GM18861 (cell line): ENCODE data around the gene OXT.

Source experiments
- ATAC-seq: cut with Tn5 transposase; IDR thresholded peaks from one replicate; pipeline ENCODE4 v1.9.1; 2021; ENCODE audit not compliant: unreplicated experiment

The OXT gene

GRCh38 chr20:3084283-3084985 is 13.0 kb downstream of the OXT start, which contains the start of gene AVP:
Gene AVP, minus strand, starts transcription at chr20:3084724. Its CDS starts 50 bp downstream, at chr20:3084674.
- ATAC-seq: no peak

GRCh38 chr20:3084986-3085360 is 13.6 kb downstream of the OXT start:
- ATAC-seq: no peak

GRCh38 chr20:3085571-3086072 is 14.2 kb downstream of the OXT start:
- ATAC-seq: no peak

- no peak for ATAC-seq
Observed at GRCh38 chr20:3088031-3088430, 16.6 kb downstream of the OXT start.

- ATAC-seq: no peak
Observed at GRCh38 chr20:3090565-3090964, 19.1 kb downstream of the OXT start.

- no peak for ATAC-seq
Observed at GRCh38 chr20:3092611-3093379, 21.4 kb downstream of the OXT start.

GRCh38 chr20:3093861-3094361 is 22.5 kb downstream of the OXT start:
- no peak for ATAC-seq

- ATAC-seq: no peak
Observed at GRCh38 chr20:3094848-3095629, 23.6 kb downstream of the OXT start.

- ATAC-seq: no peak
Observed at GRCh38 chr20:3100480-3100879, 29.1 kb downstream of the OXT start.

- ATAC-seq: no peak
Observed at GRCh38 chr20:3101251-3101650, 29.8 kb downstream of the OXT start.

GRCh38 chr20:3101737-3102574 is 30.5 kb downstream of the OXT start:
- ATAC-seq: no peak

GRCh38 chr20:3102575-3103368 is 31.4 kb downstream of the OXT start:
- ATAC-seq: no peak

- no peak for ATAC-seq
Observed at GRCh38 chr20:3103369-3104032, 32.1 kb downstream of the OXT start.

GRCh38 chr20:3105256-3106137 is 34.1 kb downstream of the OXT start:
- ATAC-seq: no peak

- no peak for ATAC-seq
Observed at GRCh38 chr20:3106185-3106584, 34.8 kb downstream of the OXT start.

- ATAC-seq: no peak
Observed at GRCh38 chr20:3106658-3107463, 35.4 kb downstream of the OXT start.

- ATAC-seq: no peak
Observed at GRCh38 chr20:3107464-3108025, 36.1 kb downstream of the OXT start.
